Measurements from ENCODE around the gene DNAH10. TPM values are rescaled to one million over a fixed set of nuclear protein-coding genes. Genes with fewer than 3 reads are reported as not detected.

DNAH10 gene
- total and polyA plus RNA-seq, 11 donors: 0.04 to 0.45 (median 0.23) TPM; not detected in 4

DNA sequence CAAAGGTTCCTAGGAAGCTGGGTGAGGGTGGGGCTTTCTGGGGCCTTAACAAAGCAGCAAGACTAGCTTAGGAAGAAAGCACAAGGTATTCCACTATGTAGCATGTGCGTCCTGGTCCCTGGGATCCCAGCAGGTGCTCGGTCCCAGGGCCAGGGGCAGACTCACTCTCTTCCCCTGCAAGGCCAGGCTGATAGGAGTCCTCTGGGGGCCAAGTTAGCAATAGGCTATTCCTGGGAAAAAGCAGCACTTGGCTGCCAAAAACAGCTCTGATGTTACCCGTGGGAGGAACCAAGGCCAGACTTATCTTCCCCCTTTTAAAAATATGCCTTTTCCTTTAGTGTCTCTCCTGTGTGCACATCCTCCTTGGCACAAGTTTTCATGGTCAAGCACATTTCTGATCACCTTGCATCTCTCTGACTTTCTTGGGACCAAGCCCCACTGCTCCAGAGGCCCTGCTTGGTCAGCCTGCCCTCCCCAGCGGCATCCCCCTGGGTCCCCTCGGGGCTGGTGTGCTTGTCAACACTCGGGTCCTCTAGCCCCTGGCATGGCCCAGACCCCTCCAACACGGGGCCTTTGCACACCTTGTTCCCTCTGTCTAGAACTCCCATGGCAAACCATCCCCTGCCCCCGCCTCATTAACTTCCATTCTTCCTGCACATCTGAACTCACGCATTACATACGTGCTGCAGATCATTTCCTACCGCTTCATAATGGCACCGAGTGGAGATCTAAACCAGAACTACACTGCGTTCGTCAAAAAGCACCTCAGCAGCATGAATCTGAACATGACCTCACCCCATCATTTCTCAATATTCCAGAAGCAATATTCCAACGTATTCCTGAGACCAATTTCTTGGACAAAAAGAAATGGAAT lies 188.6 kb downstream of the DNAH10 start:
- Histone ChIP-seq H3K27me3 (no peaks in the 10 kb centered on the region), H3K4me3 (no peak overlapping the region), H3K27ac (peak overlapping the region in 2 of 12 donors; percentile 3 to 32), H3K36me3 (peaks cover 0 to 4% (median 0%) of the 10 kb centered on the region in 9 donors), H3K4me1 (peaks cover 0 to 90% (median 39%) of the 10 kb centered on the region in 12 donors), H3K9me3 (no peaks in the 10 kb centered on the region)
- ATAC-seq (peak in 1 of 4 donors; percentile 9), DNase-seq (peak in 1 of 5 donors; percentile 35)
- WGBS, 4 donors: 73 to 78% (median 75%) methylated on average over 15 of the region's 15 CpGs
- TF ChIP-seq CTCF (IDR thresholded peaks at IDR 0.05) (no peak), POLR2A (IDR thresholded peaks at IDR 0.05) (no peak)
- intact Hi-C loops (cut with DNase I): no loop called here

DNA sequence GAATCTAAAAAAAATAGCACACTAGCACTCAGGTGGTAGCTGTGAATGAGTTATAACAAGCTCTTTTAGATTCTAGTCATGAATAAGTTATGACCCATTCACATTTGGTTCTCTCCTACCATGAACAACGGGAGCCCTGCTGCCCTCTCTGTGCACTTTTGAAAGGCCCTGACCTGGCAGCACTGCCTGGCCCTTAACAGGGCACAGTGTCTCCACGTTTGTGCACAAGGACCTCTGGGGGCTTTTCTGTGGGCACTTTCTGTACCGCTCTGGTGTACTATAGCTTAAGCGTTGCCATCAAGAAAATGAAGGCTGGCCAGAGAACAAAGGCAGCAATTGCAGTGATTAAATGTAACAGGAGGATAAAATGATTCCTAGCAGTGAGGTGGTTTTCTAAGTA lies 189.4 kb downstream of the DNAH10 start:
- TF ChIP-seq CTCF (IDR thresholded peaks at IDR 0.05): no peak
- TF ChIP-seq POLR2A (IDR thresholded peaks at IDR 0.05): no peak
- H3K36me3 ChIP-seq: peaks cover 0 to 4% (median 0%) of the 10 kb centered on the region in 9 donors
- no peak overlapping the region for H3K27ac ChIP-seq
- H3K4me3 ChIP-seq: no peak overlapping the region
- no peaks in the 10 kb centered on the region for H3K27me3 ChIP-seq
- WGBS, 4 donors: 80 to 85% (median 83%) methylated on average over 4 of the region's 4 CpGs
- intact Hi-C loops (cut with DNase I): no loop called here
- H3K4me1 ChIP-seq: peaks cover 0 to 89% (median 39%) of the 10 kb centered on the region in 12 donors
- DNase-seq (no peak), ATAC-seq (no peak)
- H3K9me3 ChIP-seq: no peaks in the 10 kb centered on the region

DNA sequence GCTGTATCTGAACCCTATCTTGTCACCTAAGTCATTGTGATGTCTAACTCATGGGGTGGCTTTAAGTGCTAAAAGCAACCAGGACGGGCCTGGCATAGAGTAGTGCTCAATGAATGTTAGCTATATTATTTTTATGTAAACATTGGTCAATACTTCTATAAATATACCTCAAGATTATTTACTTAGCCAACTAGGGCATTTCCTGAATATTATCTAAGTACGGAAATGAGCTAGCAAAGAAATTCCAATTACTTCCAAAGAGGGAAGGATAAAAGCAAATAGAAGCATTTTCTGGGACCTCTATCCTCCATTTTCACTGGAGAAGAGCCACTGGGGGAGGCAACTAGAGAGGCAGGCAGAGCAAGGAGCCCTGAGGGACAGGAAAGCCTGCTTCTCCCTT lies 189.9 kb downstream of the DNAH10 start:
- peaks cover 0 to 88% (median 41%) of the 10 kb centered on the region in 12 donors for H3K4me1 ChIP-seq
- H3K36me3 ChIP-seq: peaks cover 0 to 4% (median 0%) of the 10 kb centered on the region in 9 donors
- intact Hi-C loops (cut with DNase I): no loop called here
- ATAC-seq (no peak), DNase-seq (no peak)
- H3K9me3 ChIP-seq: no peaks in the 10 kb centered on the region
- no peak overlapping the region for H3K4me3 ChIP-seq
- no peak for TF ChIP-seq CTCF (IDR thresholded peaks at IDR 0.05)
- H3K27me3 ChIP-seq: no peaks in the 10 kb centered on the region
- 46 to 61% (median 55%) methylated on average over 2 of the region's 2 CpGs for WGBS, 4 donors
- peak overlapping the region in 1 of 12 donors; percentile 31 for H3K27ac ChIP-seq

DNA sequence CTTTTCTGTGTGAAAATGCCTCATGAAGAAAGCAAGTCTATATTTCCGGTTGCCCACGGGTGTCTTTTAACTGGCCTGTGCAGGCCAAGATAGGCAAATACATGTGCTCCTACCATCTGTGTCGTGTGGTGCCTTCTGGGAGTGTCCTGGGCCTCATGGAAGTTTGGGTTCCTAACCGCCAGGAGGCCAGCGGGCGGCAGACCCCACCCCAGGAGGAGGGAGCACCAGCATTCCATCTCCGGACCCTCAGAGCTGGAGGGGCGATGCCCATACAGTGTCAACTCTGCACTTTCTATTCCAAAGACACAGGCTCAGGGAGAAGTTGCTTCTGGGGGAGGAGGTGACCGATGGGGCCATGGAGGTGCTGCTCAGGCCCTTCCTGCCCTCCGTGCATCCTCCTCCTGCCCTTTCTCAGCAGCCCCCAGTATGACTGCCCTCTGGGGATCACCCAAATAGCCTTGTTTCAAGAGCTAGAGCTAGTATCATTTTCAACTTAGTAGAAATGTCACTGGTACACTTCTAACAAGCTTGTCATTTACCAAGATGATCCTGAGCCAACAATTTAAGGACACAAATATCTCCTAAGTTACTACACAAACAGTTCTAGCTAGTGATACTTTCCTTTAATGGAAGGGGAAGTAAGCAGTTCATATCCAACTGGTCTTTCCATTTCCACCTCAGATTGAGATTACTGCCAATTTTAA lies 192.7 kb downstream of the DNAH10 start:
- peak overlapping the region; percentile 23 to 82 (median 70) for H3K27ac ChIP-seq
- H3K9me3 ChIP-seq: no peaks in the 10 kb centered on the region
- intact Hi-C loops (cut with DNase I): no loop called here
- peak; percentile 68 to 73 (median 71) for ATAC-seq
- H3K4me1 ChIP-seq: peaks cover 0 to 63% (median 35%) of the 10 kb centered on the region in 12 donors
- H3K27me3 ChIP-seq: no peaks in the 10 kb centered on the region
- 72 to 81% (median 75%) methylated on average over 9 to 10 of the region's 10 CpGs for WGBS, 4 donors
- no peak for TF ChIP-seq POLR2A (IDR thresholded peaks at IDR 0.05)
- TF ChIP-seq CTCF (IDR thresholded peaks at IDR 0.05): no peak
- peaks cover 0 to 2% (median 0%) of the 10 kb centered on the region in 9 donors for H3K36me3 ChIP-seq
- DNase-seq: no peak
- no peak overlapping the region for H3K4me3 ChIP-seq
